Forelimb muscle (tissue), 1 donor: ENCODE results near the gene SLC2A3. TPM values are rescaled to one million over a fixed set of nuclear protein-coding genes. Genes with fewer than 3 reads are reported as not detected.

ENCODE experiments used
- polyA plus RNA-seq: library from polyadenylated mRNA; unstranded; fragments of 120-200 nt; gene quantifications from one replicate; pipeline ENCODE4 v1.2.1, GENCODE V29; 2013; ENCODE audit not compliant: insufficient read length

SLC2A3 gene
- polyA plus RNA-seq, 1 donor: 15.2 TPM

Other genes starting within 250 kb of the SLC2A3 start
- not detected for gene GDF3, start 240.4 kb downstream of the SLC2A3 start, polyA plus RNA-seq
- gene DPPA3, start 224.8 kb downstream of the SLC2A3 start, polyA plus RNA-seq: not detected
- 0.23 TPM for gene CLEC4C, start 188.8 kb downstream of the SLC2A3 start, polyA plus RNA-seq
- gene NANOGNB, start 171.0 kb downstream of the SLC2A3 start, polyA plus RNA-seq: not detected
- 0.13 TPM for gene NANOG, start 146.8 kb downstream of the SLC2A3 start, polyA plus RNA-seq
- gene SLC2A14, start 63.3 kb downstream of the SLC2A3 start, polyA plus RNA-seq: 0.47 TPM
- 18.8 TPM for gene FOXJ2, start 96.5 kb upstream of the SLC2A3 start, polyA plus RNA-seq
- 3.3 TPM for gene C3AR1, start 130.2 kb upstream of the SLC2A3 start, polyA plus RNA-seq
- gene NECAP1, start 146.1 kb upstream of the SLC2A3 start, polyA plus RNA-seq: 22.3 TPM
- gene CLEC4A, start 187.4 kb upstream of the SLC2A3 start, polyA plus RNA-seq: 1.4 TPM
- gene ZNF705A, start 220.8 kb upstream of the SLC2A3 start, polyA plus RNA-seq: 0.25 TPM